GM19467 (cell line): ENCODE measurements around the gene PLCD4.
A peak's percentile ranks its signal among the peaks of the same experiment; 100 is the strongest.

Experiments used
- ATAC-seq: cut with Tn5 transposase; IDR thresholded peaks from one replicate; pipeline ENCODE4 v1.9.1; 2021; ENCODE audit warnings: mild to moderate bottlenecking, moderate library complexity; ENCODE audit not compliant: unreplicated experiment

The PLCD4 gene

DNA sequence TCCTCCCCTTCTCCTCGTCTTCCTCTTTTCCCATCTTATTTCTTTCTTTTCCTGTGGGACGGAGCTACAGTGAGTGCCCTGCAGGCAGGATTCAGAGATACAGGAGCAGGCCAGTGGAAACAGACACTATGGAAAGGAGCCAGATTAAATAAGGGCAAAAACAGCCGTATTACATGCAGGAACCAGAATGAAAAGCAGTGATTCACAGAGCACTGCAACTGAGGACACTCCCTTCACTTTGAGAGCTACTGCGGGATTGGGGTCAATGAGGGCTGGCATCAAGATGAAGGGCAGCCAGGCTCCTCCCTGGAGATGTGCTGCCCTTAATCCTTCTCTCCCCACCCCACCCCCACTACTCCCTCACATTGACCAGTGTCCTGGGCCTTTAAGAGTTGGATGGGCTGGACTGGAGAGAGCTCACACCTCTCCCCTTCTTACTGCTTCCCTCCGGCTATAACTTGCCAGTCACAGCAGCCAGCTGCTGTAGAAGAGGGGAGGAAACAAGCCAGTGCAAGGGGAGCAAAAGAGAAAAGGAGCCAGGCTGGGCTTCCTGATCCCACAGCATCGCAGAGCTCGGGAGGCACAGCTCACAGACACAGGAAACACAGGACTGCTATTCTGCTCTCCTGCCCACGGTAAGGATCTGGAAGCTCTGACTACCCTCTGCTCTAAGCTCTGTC lies at the start of gene PLCD4:
PLCD4 (plus strand) TSS at position 464 of the 680 bp plus-strand sequence. CDS start 7,841 bp downstream, outside the sequence.
- ATAC-seq, result no peak

- ATAC-seq, result no peak
Measured at GRCh38 chr2:218557941-218558340, 49.8 kb upstream of the PLCD4 start.

DNA sequence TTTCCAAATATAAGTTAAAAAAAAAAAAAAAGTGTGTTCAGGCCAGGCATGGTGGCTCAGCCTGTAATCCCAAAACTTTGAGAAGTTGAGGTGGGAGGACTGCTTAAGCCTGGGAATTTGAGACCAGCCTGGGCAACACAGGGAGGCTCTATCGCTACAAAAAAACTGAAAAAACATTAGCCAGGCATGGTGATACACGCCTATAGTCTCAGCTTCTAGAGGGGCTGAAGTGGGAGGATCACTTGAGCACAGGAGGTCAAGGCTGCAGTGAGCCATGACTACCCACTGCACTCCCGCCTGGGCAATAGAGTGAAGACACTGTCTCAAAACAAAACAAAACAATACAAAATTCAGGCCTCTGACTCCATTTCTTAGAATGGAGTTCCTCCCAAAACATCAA lies 48.7 kb upstream of the PLCD4 start:
- no peak for ATAC-seq

DNA sequence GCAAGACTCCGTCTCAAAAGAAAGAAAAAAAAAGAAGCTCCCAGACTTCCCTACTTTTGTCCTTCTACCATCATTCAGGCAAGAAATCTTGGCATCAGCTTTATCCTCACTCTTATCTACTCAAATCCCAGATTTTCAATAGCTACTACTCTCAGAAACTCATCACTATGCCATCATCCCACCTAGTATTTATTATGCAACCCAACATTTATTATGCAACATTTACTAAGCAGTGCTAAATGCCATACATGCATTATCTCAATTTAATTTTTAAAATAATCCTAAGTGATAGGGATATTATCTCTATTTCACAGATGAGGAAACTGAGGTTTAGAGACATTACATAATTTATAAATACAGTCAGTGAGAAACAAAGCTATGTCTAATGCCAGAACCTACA lies 43.6 kb upstream of the PLCD4 start:
- no peak for ATAC-seq

DNA sequence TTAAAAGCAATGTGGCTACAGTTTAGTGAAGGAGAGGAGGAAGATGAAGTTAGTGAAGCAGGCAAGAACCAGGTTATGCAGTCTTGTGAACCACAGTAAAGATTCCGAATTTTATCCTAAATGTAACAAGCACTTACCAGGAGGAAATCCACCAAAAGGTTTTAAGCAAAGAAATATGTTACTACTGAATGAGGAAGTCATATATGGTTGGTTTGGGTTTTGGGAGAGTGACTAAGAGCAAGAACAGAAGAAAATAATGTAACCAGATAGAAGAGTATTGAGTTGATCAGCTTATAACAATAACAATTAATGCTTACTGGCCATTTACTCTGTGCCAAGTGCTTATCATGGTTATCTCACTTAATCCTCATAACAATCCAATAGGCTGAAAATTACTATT lies 41.4 kb upstream of the PLCD4 start:
- ATAC-seq, result no peak

DNA sequence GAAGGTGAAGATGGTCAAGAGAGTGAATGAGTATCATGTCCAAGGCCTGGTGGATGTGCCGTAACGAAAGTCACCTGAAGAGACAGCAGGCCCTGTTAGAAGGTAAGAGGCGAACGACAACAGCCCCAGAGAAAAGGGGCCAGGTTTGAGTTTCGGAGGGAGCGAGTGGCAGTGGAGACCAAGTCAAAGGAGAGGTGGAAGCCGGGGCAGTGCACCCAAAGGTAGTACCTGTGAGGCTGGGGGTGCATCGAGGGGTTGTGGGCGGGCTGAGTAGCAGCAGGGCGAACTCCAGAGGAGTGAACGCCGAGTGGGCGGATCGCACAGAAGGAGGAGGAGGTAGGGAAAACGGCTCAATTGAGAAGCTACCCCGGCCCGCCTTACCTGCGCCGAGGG lies 39.9 kb upstream of the PLCD4 start:
- ATAC-seq, result peak; percentile 34

DNA sequence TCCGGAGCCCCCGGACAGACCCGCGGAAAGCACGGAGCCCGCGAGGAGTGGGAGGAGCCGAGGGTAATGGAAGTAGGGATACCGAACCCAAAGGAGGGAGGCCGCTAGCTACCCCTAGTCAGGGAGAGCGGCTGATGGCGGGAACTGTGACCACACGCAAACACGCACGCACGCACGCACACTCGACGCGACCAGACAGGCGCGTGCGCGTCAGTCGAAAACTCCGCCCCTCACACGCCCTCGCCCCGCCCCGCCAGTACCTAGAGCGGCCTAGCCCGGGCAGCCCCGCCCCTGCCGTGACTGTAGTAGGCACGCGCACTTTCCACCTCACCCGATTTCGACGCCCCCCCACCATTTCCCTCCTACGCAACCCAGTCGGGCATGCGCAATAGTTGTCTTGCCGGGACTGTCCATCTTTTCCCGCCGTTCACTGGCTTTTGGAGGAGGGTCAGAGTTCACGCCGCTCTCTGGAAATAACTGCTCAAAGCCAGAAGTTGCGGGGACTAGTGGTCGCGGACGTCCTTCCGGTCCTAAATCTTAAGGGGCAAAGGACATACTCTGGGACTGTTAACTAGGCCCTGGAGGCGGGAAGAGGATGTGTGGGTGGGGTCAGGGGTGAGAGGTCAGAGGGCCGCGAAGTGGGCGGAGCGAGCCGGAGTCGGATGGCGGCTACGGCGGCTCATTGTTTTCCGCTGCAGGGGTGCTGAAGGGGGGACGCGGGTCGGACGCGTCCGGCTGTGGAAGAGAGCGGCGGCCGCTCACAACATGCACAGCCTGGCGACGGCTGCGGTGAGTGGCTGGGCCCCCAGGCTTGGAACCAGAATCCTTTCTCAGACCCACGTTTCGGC lies 39.3 kb upstream of the PLCD4 start, which contains the start of the genes CNOT9 and USP37:
CNOT9 (plus strand) TSS at position 650 of the 848 bp plus-strand sequence; CDS start at position 766, 116 bp downstream.
USP37 (minus strand) TSS at position 162 of the 848 bp plus-strand sequence. CDS start 9,698 bp downstream, outside the sequence.
- ATAC-seq, result peak; percentile 72

DNA sequence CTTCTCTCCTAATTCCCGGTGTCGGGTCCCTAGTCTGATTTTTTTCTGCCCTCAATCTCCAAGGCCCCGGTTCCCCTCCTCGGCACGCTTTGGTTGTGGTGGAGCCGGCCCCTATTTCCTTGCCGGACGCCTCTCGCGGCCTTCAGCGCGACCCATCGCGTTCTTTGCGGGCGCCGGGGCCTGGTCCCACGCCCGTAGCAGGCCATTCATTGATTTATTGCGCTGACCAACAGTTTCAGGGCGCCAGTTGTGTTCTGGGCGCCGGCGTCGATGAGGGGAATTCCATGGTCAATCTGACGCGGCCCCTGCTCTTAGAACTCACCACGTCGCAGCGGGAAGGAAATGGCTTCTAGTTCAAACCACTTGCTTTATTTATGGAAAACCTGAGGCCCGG lies 38.7 kb upstream of the PLCD4 start:
- peak; percentile 16 for ATAC-seq

DNA sequence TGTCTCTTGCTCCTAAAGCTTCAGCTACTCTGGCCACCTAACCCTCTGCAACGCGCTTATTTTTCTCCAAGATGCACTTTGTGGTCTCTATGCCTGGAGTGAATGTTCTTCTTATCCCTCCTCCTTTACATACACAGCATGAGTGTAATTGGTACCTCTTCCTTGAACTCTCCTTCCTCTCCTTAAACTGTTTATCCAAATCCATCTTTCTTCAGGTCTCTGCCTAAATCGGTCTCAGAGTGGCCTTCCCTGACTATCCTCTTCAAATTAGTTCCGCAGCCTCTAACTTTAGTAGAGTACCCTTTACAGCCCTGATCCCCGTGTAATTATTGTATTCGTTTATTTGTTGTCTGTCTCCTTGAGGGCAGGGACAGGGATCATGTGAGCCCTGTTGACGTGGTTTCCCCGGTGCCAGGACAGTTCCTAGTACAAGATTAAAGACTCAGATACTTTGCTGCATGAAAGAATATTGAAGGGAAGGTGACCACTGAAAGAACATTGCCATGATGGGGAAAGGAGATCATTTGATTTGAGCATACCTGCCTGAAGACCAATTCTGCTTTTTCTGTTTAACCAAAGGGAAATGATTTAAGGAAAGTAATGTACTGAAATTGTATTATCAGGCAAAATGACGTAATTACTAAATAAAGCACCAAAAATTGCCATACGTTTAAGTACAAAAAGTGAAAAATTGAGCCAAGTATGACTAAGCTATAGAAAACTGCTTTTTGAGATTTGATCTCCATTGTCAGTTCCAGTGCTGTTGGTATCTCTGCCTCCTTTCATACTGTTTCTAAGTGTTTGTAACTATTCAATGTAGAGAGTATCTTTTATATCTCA lies 37.8 kb upstream of the PLCD4 start:
- no peak for ATAC-seq

GRCh38 chr2:218570850-218571249 lies 36.8 kb upstream of the PLCD4 start:
- no peak for ATAC-seq

- no peak for ATAC-seq
Measured at GRCh38 chr2:218576854-218577253, 30.8 kb upstream of the PLCD4 start.

DNA sequence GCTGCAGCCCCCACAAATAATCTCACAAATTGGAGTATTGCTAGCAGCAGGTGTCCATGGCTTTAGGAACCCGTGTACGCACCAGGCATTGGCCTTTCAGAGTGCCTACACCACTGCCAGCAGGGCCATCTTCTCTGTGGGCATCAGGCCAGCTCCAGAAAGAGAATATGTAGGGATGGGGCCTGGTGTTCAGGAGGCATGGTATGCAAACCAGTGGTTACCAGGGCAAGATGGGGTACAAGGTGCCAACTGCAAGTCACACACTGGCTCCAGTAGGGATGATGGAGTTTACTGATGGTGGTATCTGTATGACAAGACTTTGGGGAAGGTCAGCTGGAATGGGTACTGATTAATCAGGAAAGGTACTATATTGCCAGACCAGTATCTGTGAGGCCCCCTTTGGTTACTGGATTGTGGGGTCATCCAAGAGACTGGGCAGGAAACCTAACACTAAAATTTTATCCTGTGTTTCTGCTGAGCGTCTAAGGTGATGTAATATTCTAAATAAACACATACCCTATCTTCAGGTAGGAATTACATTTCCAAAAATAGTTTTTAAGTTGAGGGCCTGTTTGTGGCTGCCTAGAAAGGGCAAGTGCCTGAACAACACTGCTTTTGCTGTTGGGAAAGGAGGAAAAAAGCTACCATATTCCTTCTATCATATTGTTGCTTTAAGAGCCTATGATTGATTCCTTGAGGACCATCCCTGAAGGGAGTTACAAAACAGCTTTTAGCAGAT lies 30.0 kb upstream of the PLCD4 start:
- no peak for ATAC-seq

DNA sequence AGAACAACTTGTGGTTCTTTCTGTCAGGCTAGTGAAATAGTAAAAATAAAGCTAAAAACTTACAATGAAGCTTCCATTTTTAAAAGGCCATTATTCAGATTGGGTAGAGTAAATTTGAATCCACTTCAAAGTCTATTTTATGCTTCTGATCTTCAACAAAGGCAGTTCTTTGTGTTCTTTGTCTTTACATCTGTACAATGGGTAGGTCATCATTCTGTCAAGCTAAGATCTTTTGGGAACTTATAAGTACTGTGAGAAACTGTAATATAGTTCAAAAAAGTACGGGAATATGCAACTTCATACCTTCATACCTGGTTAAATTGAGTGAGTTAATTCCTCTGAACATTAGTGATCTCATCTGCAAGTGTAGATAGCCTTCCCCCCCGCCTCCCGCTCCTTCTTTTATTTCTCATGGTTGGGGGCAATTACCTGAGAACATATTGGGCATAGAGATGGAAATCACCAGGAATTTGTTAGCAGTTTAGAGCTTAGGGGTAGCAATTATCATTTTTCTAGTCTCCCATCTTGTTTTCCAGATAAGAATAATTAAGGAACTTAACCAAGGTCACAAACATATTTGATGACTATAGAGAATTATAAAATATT lies 29.3 kb upstream of the PLCD4 start:
- ATAC-seq, result no peak

DNA sequence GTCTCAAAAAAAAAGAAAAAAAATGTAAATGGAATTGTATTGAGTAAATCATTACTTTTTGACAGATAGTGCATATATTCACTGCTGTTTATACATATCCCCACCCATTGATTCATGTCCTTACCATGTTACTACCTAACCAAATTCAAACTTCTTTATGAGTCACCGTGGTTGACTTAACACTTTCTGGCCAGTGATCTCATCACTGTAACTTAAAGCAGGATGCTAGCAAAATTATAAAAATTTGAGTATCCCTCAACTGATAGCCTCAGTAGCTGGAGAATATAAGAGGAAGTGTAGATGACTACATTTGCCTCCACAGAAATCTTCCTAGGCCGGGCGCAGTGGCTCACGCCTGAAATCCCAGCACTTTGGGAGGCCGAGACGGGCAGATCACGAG lies 25.6 kb upstream of the PLCD4 start:
- ATAC-seq, result no peak

DNA sequence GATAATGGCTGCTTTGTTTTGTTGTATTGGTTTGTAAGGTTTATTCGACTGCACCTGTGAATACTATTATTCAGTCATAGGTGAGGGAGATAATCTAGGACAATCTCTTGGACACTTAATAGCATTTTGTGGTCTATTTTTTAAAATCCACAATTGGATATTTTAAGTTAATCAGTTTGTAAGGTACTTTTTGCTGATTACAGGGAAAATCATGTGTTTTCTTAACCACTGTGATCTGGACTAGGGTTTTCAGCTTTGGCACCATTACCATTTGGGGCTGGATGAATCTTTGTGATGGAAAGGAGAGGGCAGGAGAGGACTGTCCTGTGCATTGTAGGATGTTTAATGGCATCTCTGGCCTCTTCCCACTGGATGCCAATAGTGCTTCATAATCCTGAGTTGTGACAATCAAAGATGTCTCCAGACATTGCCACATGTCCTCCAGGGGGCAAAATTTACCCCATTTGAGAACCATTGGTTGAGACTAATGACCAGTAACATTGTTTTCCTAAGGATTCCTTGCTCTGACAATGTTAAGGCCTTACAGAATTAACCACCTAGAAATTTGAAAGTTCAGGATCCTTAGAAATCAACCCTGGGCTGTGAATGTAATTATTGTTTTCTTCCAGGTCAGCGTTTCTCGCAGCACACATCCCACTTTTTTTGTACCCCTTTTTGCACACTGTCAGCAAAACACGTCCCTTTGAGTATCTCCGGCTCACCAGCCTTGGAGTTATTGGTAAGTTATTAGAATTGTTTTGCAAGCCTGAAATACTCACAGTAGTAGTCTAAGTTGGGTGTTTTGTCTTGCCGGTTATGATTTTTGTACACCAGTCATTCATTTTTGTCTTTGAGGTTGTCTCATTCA lies 23.5 kb upstream of the PLCD4 start:
- ATAC-seq, result no peak

DNA sequence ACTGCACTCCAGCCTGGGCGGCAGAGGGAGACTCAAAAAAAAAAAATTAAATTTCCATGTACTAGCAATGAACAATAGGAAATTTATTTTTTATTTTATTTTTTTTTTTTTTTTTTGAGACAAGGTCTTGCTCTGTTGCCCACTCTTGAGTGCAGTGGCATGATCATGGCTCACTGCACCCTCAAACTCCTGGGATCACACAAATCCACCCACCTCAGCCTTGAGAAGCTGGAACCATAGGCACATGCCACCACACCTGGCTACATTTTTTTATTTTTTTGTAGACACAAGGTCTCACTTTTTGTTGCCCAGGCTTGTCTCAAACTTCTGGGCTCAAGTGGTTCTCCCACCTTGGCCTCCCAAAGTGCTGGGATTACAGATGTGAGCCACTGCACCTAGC lies 22.2 kb upstream of the PLCD4 start:
- ATAC-seq, result no peak

- ATAC-seq, result no peak
Measured at GRCh38 chr2:218605432-218605831, 2.3 kb upstream of the PLCD4 start.

DNA sequence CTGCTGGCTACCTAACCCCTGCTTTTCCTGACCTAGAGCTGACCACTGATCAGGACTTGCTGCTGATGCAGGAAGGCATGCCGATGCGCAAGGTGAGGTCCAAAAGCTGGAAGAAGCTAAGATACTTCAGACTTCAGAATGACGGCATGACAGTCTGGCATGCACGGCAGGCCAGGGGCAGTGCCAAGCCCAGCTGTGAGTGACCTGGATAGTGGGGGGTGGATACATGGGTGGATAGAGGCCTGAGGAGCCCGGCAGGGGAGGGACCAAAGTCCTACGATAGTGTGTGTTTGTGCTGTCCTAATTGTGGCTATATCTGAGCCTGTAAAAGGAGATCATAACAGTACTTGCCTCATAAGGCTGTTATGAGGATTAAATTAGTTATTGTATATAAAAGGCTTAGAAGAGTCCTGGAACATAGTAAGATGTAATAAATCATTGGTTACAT lies 8.2 kb downstream of the PLCD4 start:
- no peak for ATAC-seq
